ENCODE results near the gene SLC44A3.

Gene SLC44A3
- total RNA-seq = 0 to 0.77 (median 0.16) reads per million in 3 experiments

- DNase-seq = peak; percentile 7
These were observed at the start of gene SLC44A3 for GRCh38 chr1:94819945-94820746. Gene SLC44A3 (plus strand): TSS chr1:94820357. CDS start chr1:94820452, 95 bp downstream.

GRCh38 chr1:94772230-94772641 is 47.9 kb upstream of the SLC44A3 start:
- DNase-seq = no peak

- DNase-seq = no peak
These were observed 47.3 kb upstream of the SLC44A3 start for GRCh38 chr1:94772845-94773244.

- no peak for DNase-seq
These were observed 46.8 kb upstream of the SLC44A3 start for GRCh38 chr1:94773296-94773809.

GRCh38 chr1:94773931-94774422 is 46.2 kb upstream of the SLC44A3 start:
- no peak for DNase-seq

- DNase-seq = no peak
These were observed 43.7 kb upstream of the SLC44A3 start for GRCh38 chr1:94776474-94776873.

GRCh38 chr1:94777281-94777680 is 42.9 kb upstream of the SLC44A3 start:
- no peak for DNase-seq

- no peak for DNase-seq
These were observed 41.3 kb upstream of the SLC44A3 start for GRCh38 chr1:94778808-94779207.

GRCh38 chr1:94783342-94784189 is 36.6 kb upstream of the SLC44A3 start:
- DNase-seq = no peak

GRCh38 chr1:94784190-94784515 is 36.0 kb upstream of the SLC44A3 start:
- no peak for DNase-seq

- no peak for DNase-seq
These were observed 32.5 kb upstream of the SLC44A3 start for GRCh38 chr1:94787691-94788090.

GRCh38 chr1:94790246-94790645 is 29.9 kb upstream of the SLC44A3 start:
- no peak for DNase-seq

- no peak for DNase-seq
These were observed 29.5 kb upstream of the SLC44A3 start for GRCh38 chr1:94790670-94791069.

- DNase-seq = no peak
These were observed 27.5 kb upstream of the SLC44A3 start for GRCh38 chr1:94792473-94793295.

- DNase-seq = no peak
These were observed 26.9 kb upstream of the SLC44A3 start for GRCh38 chr1:94793296-94793656.

- no peak for DNase-seq
These were observed 24.7 kb upstream of the SLC44A3 start for GRCh38 chr1:94795434-94795833.

- DNase-seq = no peak
These were observed 23.9 kb upstream of the SLC44A3 start for GRCh38 chr1:94796266-94796665.

GRCh38 chr1:94797291-94797690 is 22.9 kb upstream of the SLC44A3 start:
- DNase-seq = no peak

- DNase-seq = no peak
These were observed 22.1 kb upstream of the SLC44A3 start for GRCh38 chr1:94798054-94798453.

- DNase-seq = no peak
These were observed 21.7 kb upstream of the SLC44A3 start for GRCh38 chr1:94798462-94798861.

- DNase-seq = no peak
These were observed 21.0 kb upstream of the SLC44A3 start for GRCh38 chr1:94799206-94799605.

- peak; percentile 6 for DNase-seq
These were observed 18.1 kb upstream of the SLC44A3 start for GRCh38 chr1:94801919-94802546.

Data from central memory CD4-positive, alpha-beta T cell (primary cell).